ENCODE results near the gene TRIM15. TPM values are rescaled to one million over a fixed set of nuclear protein-coding genes. Genes with fewer than 3 reads are reported as not detected.

The TRIM15 gene
- total RNA-seq, 1 experiment from 2014 or later, result 0.35 TPM

GRCh38 chr6:30157999-30158398 is 5.3 kb upstream of the TRIM15 start:
- Mint-ChIP-seq H3K27me3 (ENCODE audit: low read depth) (peaks cover 35% of the 10 kb centered on the region), H3K36me3 (no peaks in the 10 kb centered on the region), H3K4me3 (no peak overlapping the region), H3K4me1 (no peaks in the 10 kb centered on the region), H3K27ac (no peak overlapping the region), H3K9me3 (no peaks in the 10 kb centered on the region)
- CTCF ChIA-PET, result interaction anchor here (0.9 kb wide), 1 partner anchor 200 kb away, joined by 3 read pairs; no protein-coding TSS in a partner anchor
- no peak for ATAC-seq
- POLR2A ChIA-PET, result no interaction called here
- no peak for DNase-seq (ENCODE audit: low spot score)
- TF ChIP-seq CREM (CRISPR knock-in tag; IDR thresholded peaks at IDR 0.05) (no peak), USF2 (CRISPR knock-in tag; IDR thresholded peaks at IDR 0.05) (no peak), ZNF232 (CRISPR knock-in tag; IDR thresholded peaks at IDR 0.05) (no peak), SOX15 (CRISPR knock-in tag; IDR thresholded peaks at IDR 0.05) (no peak), ZNF671 (CRISPR knock-in tag; IDR thresholded peaks at IDR 0.05) (no peak), ZNF396 (CRISPR knock-in tag; IDR thresholded peaks at IDR 0.05; ENCODE audit: borderline replicate concordance) (no peak), USF1 (CRISPR knock-in tag; IDR thresholded peaks at IDR 0.05) (no peak), NFATC4 (CRISPR knock-in tag; IDR thresholded peaks at IDR 0.05) (no peak), MXD4 (CRISPR knock-in tag; IDR thresholded peaks at IDR 0.05; ENCODE audit: borderline replicate concordance) (no peak), ATF1 (CRISPR knock-in tag; IDR thresholded peaks at IDR 0.05) (no peak), E2F1 (CRISPR knock-in tag; IDR thresholded peaks at IDR 0.05) (no peak), ZBTB21 (CRISPR knock-in tag; IDR thresholded peaks at IDR 0.05; ENCODE audit: borderline replicate concordance) (no peak), MYBL2 (CRISPR knock-in tag; IDR thresholded peaks at IDR 0.05) (no peak), ZNF532 (CRISPR knock-in tag; IDR thresholded peaks at IDR 0.05; ENCODE audit: borderline replicate concordance) (no peak), E2F5 (CRISPR knock-in tag; IDR thresholded peaks at IDR 0.05) (no peak), ZNF281 (CRISPR knock-in tag; IDR thresholded peaks at IDR 0.05) (no peak)
